OCI-LY7 (cell line): ENCODE data around the gene MRPL10. TPM values are rescaled to one million over a fixed set of nuclear protein-coding genes. Genes with fewer than 3 reads are reported as not detected.

Source experiments
- BruUV-seq: library from RNA; stranded (reverse); fragments of 400-500 nt; replicated peaks from 2 replicates; lab custom pipeline; 2021; lab: Mats Ljungman, UMichigan
- CTCF ChIA-PET: fragments of 300-600 bp; sonication (Branson Sonifier 250); formaldehyde crosslinking; loops from one replicate; lab custom pipeline; 2022; ENCODE audit warnings: antibody characterized with exemption; ENCODE audit not compliant: unreplicated experiment; lab: Charles Lee
- POLR2A ChIA-PET: fragments of 300-600 bp; sonication (Branson Sonifier 250); formaldehyde crosslinking; loops from one replicate; lab custom pipeline; 2022; ENCODE audit warnings: antibody characterized with exemption; lab: Charles Lee
- DNase-seq: peaks from one replicate; pipeline ENCODE4 v3.0.0-alpha.2; 2015; ENCODE audit warnings: low spot score
- H2AFZ ChIP-seq: fragments of 200-600 bp; sonication (generic), shearing (Covaris generic); 2 replicates; pipeline ENCODE4 v1.6.1; 2014; ENCODE audit warnings: mild to moderate bottlenecking, antibody characterized with exemption, low read length, moderate library complexity
- H3K27ac ChIP-seq: fragments of 200-600 bp; sonication (generic); 2 replicates; pipeline ENCODE4 v1.5.1; 2014; ENCODE audit warnings: mixed run types, low read depth, mild to moderate bottlenecking, moderate library complexity, low read length, inconsistent platforms; ENCODE audit not compliant: poor library complexity, severe bottlenecking
- H3K36me3 ChIP-seq: fragments of 200-600 bp; sonication (generic); 2 replicates; pipeline ENCODE4 v1.6.1; 2014; ENCODE audit warnings: mild to moderate bottlenecking, antibody characterized with exemption, low read length, moderate library complexity, mixed read lengths; ENCODE audit not compliant: insufficient read depth
- H3K4me1 ChIP-seq: fragments of 200-600 bp; sonication (generic); 2 replicates; pipeline ENCODE4 v1.5.1; 2014; ENCODE audit warnings: mild to moderate bottlenecking, low read length; ENCODE audit not compliant: insufficient read depth, poor library complexity, severe bottlenecking
- H3K4me2 ChIP-seq: fragments of 200-600 bp; sonication (generic); 2 replicates; pipeline ENCODE4 v1.6.1; 2014; ENCODE audit warnings: mild to moderate bottlenecking, low read length
- H3K4me3 ChIP-seq: fragments of 200-600 bp; sonication (generic); 2 replicates; pipeline ENCODE4 v1.5.1; 2014; ENCODE audit warnings: mild to moderate bottlenecking, low read depth, low read length; ENCODE audit not compliant: poor library complexity, severe bottlenecking
- H3K79me2 ChIP-seq: fragments of 200-600 bp; sonication (generic); 2 replicates; pipeline ENCODE4 v1.6.1; 2016; ENCODE audit warnings: low read depth, mild to moderate bottlenecking, low read length, moderate library complexity, mixed read lengths; ENCODE audit not compliant: insufficient read depth
- H3K9me2 ChIP-seq: fragments of 200-600 bp; sonication (generic); 2 replicates; pipeline ENCODE4 v1.6.1; 2016; ENCODE audit warnings: mild to moderate bottlenecking, low read length, mixed read lengths; ENCODE audit not compliant: insufficient read depth
- H3K9me3 ChIP-seq: fragments of 200-600 bp; sonication (generic); 2 replicates; pipeline ENCODE4 v1.6.1; 2014; ENCODE audit warnings: mild to moderate bottlenecking, mixed run types, low read length, mixed read lengths
- H4K20me1 ChIP-seq: fragments of 200-600 bp; sonication (generic); 2 replicates; pipeline ENCODE4 v1.6.1; 2014; ENCODE audit warnings: mild to moderate bottlenecking, antibody characterized with exemption, low read length, moderate library complexity, mixed read lengths; ENCODE audit not compliant: insufficient read depth
- EZH2phosphoT487 ChIP-seq: fragments of 200-600 bp; sonication (generic); IDR thresholded peaks from 2 replicates; pipeline ENCODE4 v1.6.1; 2018; ENCODE audit warnings: low read depth, borderline replicate concordance, mild to moderate bottlenecking, mixed run types, antibody characterized with exemption, low read length, moderate library complexity, mixed read lengths
- intact Hi-C: fragments of 100-400 bp; cut with micrococcal nuclease; formaldehyde crosslinking; loops from one replicate; pipeline ENCODE4 v1.10.0; 2022; ENCODE audit not compliant: unreplicated experiment
- total RNA-seq, 2 experiments: library from RNA; depleted of rRNA in 1 of 2; stranded (reverse); fragments of >200 nt in 1 of 2; shearing (Covaris generic) in 1 of 2; gene quantifications; 2 replicates each; pipeline ENCODE4 v1.2.3, GENCODE V29; 2014 to 2022
- TF ChIP-seq, protein P1 (sequence below): fragments of 200-600 bp; sonication (generic); conservative IDR thresholded peaks from 2 replicates; pipeline ENCODE4 v1.5.1; 2014; ENCODE audit warnings: mild to moderate bottlenecking, antibody characterized with exemption, low read length, moderate library complexity, mixed read lengths

The MRPL10 gene
- total RNA-seq, 2 experiments from 2014 or later, result 50.8 to 56.7 TPM

- no TSS peak for BruUV-seq
- ChIA-PET POLR2A (no interaction called here), CTCF (no interaction called here)
- Histone ChIP-seq H3K27ac (no peak overlapping the region), H3K36me3 (no peaks in the 10 kb centered on the region), H3K4me3 (no peak overlapping the region), H3K79me2 (no peaks in the 10 kb centered on the region), H4K20me1 (no peaks in the 10 kb centered on the region), H3K4me2 (no peak overlapping the region), H2AFZ (no peak overlapping the region), H3K9me3 (no peaks in the 10 kb centered on the region), H3K4me1 (no peaks in the 10 kb centered on the region), H3K9me2 (no peaks in the 10 kb centered on the region)
- intact Hi-C loops, result no loop called here
- TF ChIP-seq EZH2phosphoT487, result no peak
- TF ChIP-seq, protein P1, sequence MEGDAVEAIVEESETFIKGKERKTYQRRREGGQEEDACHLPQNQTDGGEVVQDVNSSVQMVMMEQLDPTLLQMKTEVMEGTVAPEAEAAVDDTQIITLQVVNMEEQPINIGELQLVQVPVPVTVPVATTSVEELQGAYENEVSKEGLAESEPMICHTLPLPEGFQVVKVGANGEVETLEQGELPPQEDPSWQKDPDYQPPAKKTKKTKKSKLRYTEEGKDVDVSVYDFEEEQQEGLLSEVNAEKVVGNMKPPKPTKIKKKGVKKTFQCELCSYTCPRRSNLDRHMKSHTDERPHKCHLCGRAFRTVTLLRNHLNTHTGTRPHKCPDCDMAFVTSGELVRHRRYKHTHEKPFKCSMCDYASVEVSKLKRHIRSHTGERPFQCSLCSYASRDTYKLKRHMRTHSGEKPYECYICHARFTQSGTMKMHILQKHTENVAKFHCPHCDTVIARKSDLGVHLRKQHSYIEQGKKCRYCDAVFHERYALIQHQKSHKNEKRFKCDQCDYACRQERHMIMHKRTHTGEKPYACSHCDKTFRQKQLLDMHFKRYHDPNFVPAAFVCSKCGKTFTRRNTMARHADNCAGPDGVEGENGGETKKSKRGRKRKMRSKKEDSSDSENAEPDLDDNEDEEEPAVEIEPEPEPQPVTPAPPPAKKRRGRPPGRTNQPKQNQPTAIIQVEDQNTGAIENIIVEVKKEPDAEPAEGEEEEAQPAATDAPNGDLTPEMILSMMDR, result no peak
- DNase-seq, result no peak
Observed at GRCh38 chr17:47869114-47869513, 37.8 kb upstream of the MRPL10 start.

DNA sequence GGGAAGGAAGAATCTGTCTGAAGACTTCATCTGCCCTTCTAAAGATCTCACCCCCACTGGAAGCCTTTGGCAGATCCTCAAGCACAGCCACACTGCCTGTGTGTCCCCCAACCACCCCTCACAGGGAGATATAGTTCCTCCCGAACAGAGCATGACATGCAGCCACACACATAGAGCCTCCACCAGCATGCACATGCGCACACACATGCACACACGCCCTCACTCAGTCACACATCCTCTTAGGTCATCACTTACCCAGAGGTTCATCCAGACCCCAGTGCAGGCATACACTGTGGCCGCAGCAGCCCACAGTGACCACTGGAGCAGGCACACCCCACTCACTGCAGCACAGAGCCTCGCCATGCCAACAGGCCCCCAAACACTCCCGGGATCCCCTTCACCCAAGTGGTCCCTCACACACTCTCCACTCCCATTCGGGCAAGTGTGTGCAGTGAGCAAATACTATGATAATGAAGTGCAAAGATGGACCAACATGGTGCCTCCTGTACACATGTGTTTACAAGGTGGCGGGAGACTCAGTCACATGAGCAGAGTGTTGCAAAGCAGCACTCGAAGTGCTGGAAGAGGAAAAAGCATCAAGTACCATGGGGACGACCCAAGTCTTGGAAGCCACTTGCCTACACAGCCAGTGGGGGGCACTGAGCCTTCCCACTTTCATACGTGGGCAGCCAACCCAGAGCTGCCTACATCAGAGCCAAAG is 36.6 kb upstream of the MRPL10 start:
- no peaks in the 10 kb centered on the region for H3K9me3 ChIP-seq
- ChIA-PET CTCF (no interaction called here), POLR2A (no interaction called here)
- no peak overlapping the region for H3K4me3 ChIP-seq
- no peaks in the 10 kb centered on the region for H4K20me1 ChIP-seq
- BruUV-seq, result no TSS peak
- no peak for TF ChIP-seq EZH2phosphoT487
- TF ChIP-seq, protein P1, result no peak
- H3K9me2 ChIP-seq, result no peaks in the 10 kb centered on the region
- DNase-seq, result no peak
- no peaks in the 10 kb centered on the region for H3K79me2 ChIP-seq
- intact Hi-C loops, result no loop called here
- H3K4me2 ChIP-seq, result no peak overlapping the region
- H3K36me3 ChIP-seq, result no peaks in the 10 kb centered on the region
- no peak overlapping the region for H3K27ac ChIP-seq
- H2AFZ ChIP-seq, result no peak overlapping the region
- H3K4me1 ChIP-seq, result no peaks in the 10 kb centered on the region

GRCh38 chr17:47866941-47867340 is 35.6 kb upstream of the MRPL10 start:
- Histone ChIP-seq H3K9me3 (no peaks in the 10 kb centered on the region), H2AFZ (no peak overlapping the region), H3K9me2 (no peaks in the 10 kb centered on the region), H3K4me2 (no peak overlapping the region), H3K36me3 (no peaks in the 10 kb centered on the region), H3K79me2 (no peaks in the 10 kb centered on the region), H4K20me1 (no peaks in the 10 kb centered on the region), H3K4me3 (no peak overlapping the region), H3K4me1 (peaks cover 4% of the 10 kb centered on the region), H3K27ac (no peak overlapping the region)
- BruUV-seq, result no TSS peak
- ChIA-PET CTCF (no interaction called here), POLR2A (no interaction called here)
- TF ChIP-seq, protein P1, result no peak
- TF ChIP-seq EZH2phosphoT487, result no peak
- intact Hi-C loops, result no loop called here
- no peak for DNase-seq
